DOHH2 (cell line): Measurements from ENCODE around the gene POLN.

Experiments used
- H3F3A ChIP-seq: fragments of 200-600 bp; sonication (generic), shearing (Covaris generic); 2 replicates; pipeline ENCODE4 v1.6.0; 2016; ENCODE audit warnings: antibody characterized with exemption, mild to moderate bottlenecking; ENCODE audit not compliant: control insufficient read depth, insufficient read depth
- H3K27ac ChIP-seq: fragments of 200-600 bp; sonication (generic); 2 replicates; pipeline ENCODE4 v1.5.1; 2014; ENCODE audit warnings: low read depth, mild to moderate bottlenecking, low read length, moderate library complexity
- H3K27me3 ChIP-seq: fragments of 200-600 bp; sonication (generic); 2 replicates; pipeline ENCODE4 v1.6.1; 2014; ENCODE audit warnings: mild to moderate bottlenecking, low read length, mixed read lengths; ENCODE audit not compliant: control insufficient read depth
- H3K36me3 ChIP-seq: fragments of 200-600 bp; sonication (generic); 2 replicates; pipeline ENCODE4 v1.6.1; 2014; ENCODE audit warnings: mild to moderate bottlenecking, low read length, moderate library complexity, mixed read lengths; ENCODE audit not compliant: control insufficient read depth
- H3K4me1 ChIP-seq: fragments of 200-600 bp; sonication (generic); 2 replicates; pipeline ENCODE4 v1.6.1; 2014; ENCODE audit warnings: mild to moderate bottlenecking, low read length, mixed read lengths; ENCODE audit not compliant: control insufficient read depth
- H3K4me2 ChIP-seq: fragments of 200-600 bp; sonication (generic); 2 replicates; pipeline ENCODE4 v1.6.0; 2014; ENCODE audit warnings: mild to moderate bottlenecking, low read length, moderate library complexity
- H3K4me3 ChIP-seq: fragments of 200-600 bp; sonication (generic); 2 replicates; pipeline ENCODE4 v1.5.1; 2014; ENCODE audit warnings: mild to moderate bottlenecking, low read length, mixed read lengths
- H3K79me2 ChIP-seq: fragments of 200-600 bp; sonication (generic); 2 replicates; pipeline ENCODE4 v1.6.1; 2014; ENCODE audit warnings: mild to moderate bottlenecking, low read length, mixed read lengths; ENCODE audit not compliant: control insufficient read depth
- H3K9me2 ChIP-seq: fragments of 200-600 bp; sonication (generic); replicated peaks from 2 replicates; pipeline ENCODE4 v1.6.1; 2014; ENCODE audit warnings: mild to moderate bottlenecking, low read length, mixed read lengths; ENCODE audit not compliant: control insufficient read depth
- H3K9me3 ChIP-seq: fragments of 200-600 bp; sonication (generic); 2 replicates; pipeline ENCODE4 v1.6.1; 2014; ENCODE audit warnings: antibody characterized with exemption, low read length, mixed read lengths; ENCODE audit not compliant: control insufficient read depth, insufficient read depth
- H4K20me1 ChIP-seq: fragments of 200-600 bp; sonication (generic); 2 replicates; pipeline ENCODE4 v1.6.0; 2014; ENCODE audit warnings: low read depth, mild to moderate bottlenecking, antibody characterized with exemption, low read length, moderate library complexity; ENCODE audit not compliant: control insufficient read depth, insufficient read depth
- CTCF ChIP-seq: fragments of 200-600 bp; sonication (generic); IDR thresholded peaks from one replicate; pipeline ENCODE4 v1.5.1; 2014; ENCODE audit warnings: antibody characterized with exemption, mild to moderate bottlenecking, low read depth, low read length; ENCODE audit not compliant: poor library complexity, severe bottlenecking
- EZH2phosphoT487 ChIP-seq: fragments of 200-600 bp; sonication (generic); IDR thresholded peaks from 2 replicates; pipeline ENCODE4 v1.6.1; 2017; ENCODE audit warnings: borderline replicate concordance, mild to moderate bottlenecking, antibody characterized with exemption, low read length, moderate library complexity, mixed read lengths

POLN gene

GRCh38 chr4:2236944-2237666 lies 4.8 kb downstream of the POLN start:
- Histone ChIP-seq H3K4me3 (0 out of 2 replicates have a peak overlapping the region, but pooled peaks have one; percentile 7), H3K4me2 (peak overlapping the region; percentile 32), H3K79me2 (peaks cover 79% of the 10 kb centered on the region), H3K27ac (no peak overlapping the region), H4K20me1 (peaks cover 36% of the 10 kb centered on the region), H3K27me3 (no peaks in the 10 kb centered on the region), H3K4me1 (peaks cover 36% of the 10 kb centered on the region), H3F3A (no peaks in the 10 kb centered on the region), H3K36me3 (peaks cover 74% of the 10 kb centered on the region), H3K9me3 (no peaks in the 10 kb centered on the region), H3K9me2 (no peaks in the 10 kb centered on the region)
- no peak for TF ChIP-seq CTCF
- no peak for TF ChIP-seq EZH2phosphoT487

- H3K79me2 ChIP-seq = peaks cover 26% of the 10 kb centered on the region
- peaks cover 58% of the 10 kb centered on the region for H3K36me3 ChIP-seq
- H3K9me2 ChIP-seq = no peaks in the 10 kb centered on the region
- H3K4me2 ChIP-seq = no peak overlapping the region
- no peak overlapping the region for H3K4me3 ChIP-seq
- no peak overlapping the region for H3K27ac ChIP-seq
- H3F3A ChIP-seq = 0 out of 2 replicates have a peak, but pooled peaks cover 4% of the 10 kb centered on the region
- H3K9me3 ChIP-seq = no peaks in the 10 kb centered on the region
- H4K20me1 ChIP-seq = peaks cover 5% of the 10 kb centered on the region
- no peaks in the 10 kb centered on the region for H3K4me1 ChIP-seq
- TF ChIP-seq CTCF (no peak), EZH2phosphoT487 (no peak)
- no peaks in the 10 kb centered on the region for H3K27me3 ChIP-seq
Observed at GRCh38 chr4:2231082-2231481, 10.8 kb downstream of the POLN start.

- Histone ChIP-seq H3K4me1 (no peaks in the 10 kb centered on the region), H3F3A (no peaks in the 10 kb centered on the region), H3K27me3 (no peaks in the 10 kb centered on the region), H3K9me2 (no peaks in the 10 kb centered on the region), H3K27ac (no peak overlapping the region), H3K4me3 (no peak overlapping the region), H3K36me3 (peaks cover 26% of the 10 kb centered on the region), H3K79me2 (no peaks in the 10 kb centered on the region), H3K9me3 (no peaks in the 10 kb centered on the region), H3K4me2 (no peak overlapping the region), H4K20me1 (no peaks in the 10 kb centered on the region)
- TF ChIP-seq CTCF = no peak
- TF ChIP-seq EZH2phosphoT487 = no peak
Observed at GRCh38 chr4:2226261-2226660, 15.7 kb downstream of the POLN start.
